Mammary microvascular endothelial cell (primary cell): ENCODE measurements around the gene PKM. TPM values are rescaled to one million over a fixed set of nuclear protein-coding genes. Genes with fewer than 3 reads are reported as not detected.

Experiments used
- total RNA-seq: library from RNA; depleted of rRNA; stranded (reverse); fragments of >200 nt; gene quantifications from 2 replicates; pipeline ENCODE4 v1.2.3, GENCODE V29; 2015

Gene PKM
- total RNA-seq: 1,384 and 1,401 TPM in 2 replicates

DNA sequence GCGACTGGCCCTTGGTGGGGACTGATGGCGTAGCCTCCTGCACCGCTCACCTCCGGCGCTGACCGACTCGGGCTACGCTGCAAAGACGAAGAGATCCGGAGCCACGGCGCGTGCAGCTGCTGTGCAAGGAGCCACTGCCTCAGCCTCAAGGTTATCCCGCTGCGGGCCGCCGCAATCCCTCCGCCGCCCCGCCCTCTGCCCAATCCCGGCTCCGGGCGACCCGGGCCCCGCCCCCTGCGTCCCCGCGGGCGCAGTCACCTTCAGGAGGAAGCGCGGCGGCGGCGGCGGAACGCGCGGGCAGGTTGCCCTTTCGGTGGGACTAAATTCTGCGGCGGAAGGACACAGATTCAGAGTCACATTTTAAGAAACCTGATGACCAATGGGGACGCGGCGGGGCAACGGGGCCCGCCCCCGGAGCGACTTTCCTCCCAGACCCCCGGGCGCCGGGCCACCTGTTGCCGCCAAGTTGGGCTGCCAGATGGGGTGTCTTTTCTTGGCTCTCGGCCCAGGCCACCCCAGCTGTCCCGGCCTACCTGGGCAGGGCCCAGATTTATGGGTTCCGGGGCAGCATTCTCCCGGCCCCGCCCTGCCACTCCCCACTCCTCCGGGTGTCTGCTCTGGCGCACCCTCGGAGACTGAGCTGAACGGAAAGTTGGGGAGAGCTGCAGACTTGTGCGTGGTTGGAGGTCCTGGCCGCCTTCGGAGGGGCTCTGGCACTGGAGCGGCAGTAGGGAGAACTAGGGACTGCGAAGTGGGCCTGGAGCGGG is at the start of gene PKM:
TSS of gene PKM (minus strand) at position 125 of the 767 bp plus-strand sequence. CDS start 12,093 bp downstream, outside the sequence.

DNA sequence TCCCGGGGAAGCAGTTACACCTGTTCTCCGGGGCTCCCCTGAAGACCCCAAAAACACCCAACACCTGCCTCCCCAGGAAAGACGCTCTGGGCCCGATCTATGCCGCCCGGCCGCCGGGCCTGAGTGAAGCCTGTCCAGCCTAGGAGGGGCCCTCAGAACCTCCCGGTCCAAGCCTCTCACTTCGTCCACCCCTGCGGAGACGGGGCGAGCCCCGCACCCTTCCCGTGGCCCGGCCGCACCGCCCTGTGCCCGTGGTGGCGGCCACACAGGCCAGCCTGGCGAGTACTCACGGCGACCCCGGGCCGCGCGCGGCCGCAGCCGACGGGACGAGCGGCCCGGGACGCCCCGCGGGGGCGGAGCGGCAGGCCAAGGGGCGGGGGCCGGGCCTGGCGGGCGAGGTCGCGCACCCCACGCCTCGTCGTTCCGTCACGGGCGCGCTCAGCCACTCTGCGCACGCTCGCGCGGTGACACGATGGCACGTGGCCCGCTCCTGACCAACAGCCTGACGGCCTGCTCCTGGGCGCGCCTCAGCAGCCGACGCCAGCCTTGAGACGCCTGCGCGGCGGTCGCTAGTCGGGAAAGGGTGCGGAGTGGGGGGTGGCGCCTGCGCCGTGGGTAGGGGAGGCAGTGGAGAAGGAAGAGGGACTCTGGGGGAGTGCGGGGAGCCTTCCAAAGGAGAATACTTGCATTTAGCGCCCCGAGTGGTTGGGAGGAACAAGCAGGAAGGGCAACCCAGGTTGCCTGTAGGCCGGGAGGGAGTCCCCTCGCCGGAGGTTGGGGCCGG is 41.4 kb upstream of the PKM start, which contains the start of gene PARP6:
TSS of gene PARP6 (minus strand) at position 342 of the 784 bp plus-strand sequence. CDS start 5,077 bp downstream, outside the sequence.

DNA sequence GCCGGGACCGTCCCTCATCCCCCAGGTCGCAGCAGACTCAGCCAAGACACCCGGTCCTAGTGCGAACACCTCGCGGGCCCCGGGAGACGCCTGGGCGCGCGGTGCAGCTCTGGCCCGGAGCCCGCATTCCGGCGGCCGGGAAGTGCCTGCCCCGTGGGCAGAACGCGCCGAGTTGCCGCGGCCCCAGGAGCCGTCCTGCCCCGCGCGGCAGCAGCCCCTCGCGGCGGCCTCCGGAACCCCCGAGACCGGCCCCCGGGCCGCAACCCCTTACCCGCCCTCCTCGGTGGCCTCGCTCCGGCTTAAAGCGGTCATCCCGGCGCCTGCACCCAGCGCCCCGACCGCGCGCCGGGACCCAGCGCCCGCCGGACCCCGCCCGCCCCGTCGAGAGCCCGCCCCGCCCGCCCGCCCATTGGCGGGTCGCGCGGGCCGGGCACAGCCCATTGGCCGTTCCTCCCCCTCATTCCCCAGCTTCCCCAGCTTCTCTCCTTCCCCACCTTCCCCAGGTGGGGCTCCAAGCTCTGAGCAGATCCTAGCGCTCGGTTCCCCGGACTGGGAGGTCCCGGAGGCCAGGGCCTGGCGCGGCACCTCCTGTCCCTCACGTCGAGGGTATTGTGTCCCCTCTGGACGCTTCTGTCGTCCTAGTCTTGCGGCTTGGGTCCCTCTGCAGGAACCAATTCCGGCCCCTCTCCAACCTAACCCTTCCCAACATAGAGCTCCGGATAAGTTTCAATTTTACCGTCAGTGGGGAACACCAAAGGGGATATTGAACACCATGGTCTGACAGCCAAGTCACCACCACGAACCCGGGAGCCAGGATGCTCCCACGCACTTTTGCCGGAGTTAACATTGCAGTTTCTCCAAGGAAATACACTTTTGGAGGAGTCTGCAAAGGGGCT is 33.3 kb downstream of the PKM start, which contains the start of gene GRAMD2A:
TSS of gene GRAMD2A (minus strand) at position 328 of the 896 bp plus-strand sequence.

Other genes starting within 250 kb of the PKM start
- 13.4 and 14.8 TPM in 2 replicates for gene MYO9A, start 113.0 kb downstream of the PKM start, total RNA-seq
- 1.2 and 1.3 TPM in 2 replicates for gene SENP8, start 112.8 kb downstream of the PKM start, total RNA-seq
- 0.20 and 0.47 TPM in 2 replicates for gene GRAMD2A, start 33.4 kb downstream of the PKM start, total RNA-seq
- 10.6 and 14.3 TPM in 2 replicates for gene PARP6, start 41.4 kb upstream of the PKM start, total RNA-seq
- 0.13 TPM in 1 of 2 replicates, not detected in the other for gene CELF6, start 89.0 kb upstream of the PKM start, total RNA-seq
- 61.6 and 72.6 TPM in 2 replicates for gene HEXA, start 144.8 kb upstream of the PKM start, total RNA-seq
- not detected in 2 replicates for gene TMEM202, start 167.1 kb upstream of the PKM start, total RNA-seq
- 29.3 and 43.8 TPM in 2 replicates for gene ARIH1, start 243.1 kb upstream of the PKM start, total RNA-seq